Activated gamma-delta T cell (primary cell): ENCODE results near the gene RNPS1.
A peak's percentile ranks its signal among the peaks of the same experiment; 100 is the strongest.

Experiments used
- DNase-seq: peaks from one replicate; lab custom pipeline; 2025; lab: John Stamatoyannopoulos, UW
- total RNA-seq, 2 donors: gene quantifications; one replicate each; lab custom pipeline; 2026; lab: John Stamatoyannopoulos, UW

The RNPS1 gene, protein sequence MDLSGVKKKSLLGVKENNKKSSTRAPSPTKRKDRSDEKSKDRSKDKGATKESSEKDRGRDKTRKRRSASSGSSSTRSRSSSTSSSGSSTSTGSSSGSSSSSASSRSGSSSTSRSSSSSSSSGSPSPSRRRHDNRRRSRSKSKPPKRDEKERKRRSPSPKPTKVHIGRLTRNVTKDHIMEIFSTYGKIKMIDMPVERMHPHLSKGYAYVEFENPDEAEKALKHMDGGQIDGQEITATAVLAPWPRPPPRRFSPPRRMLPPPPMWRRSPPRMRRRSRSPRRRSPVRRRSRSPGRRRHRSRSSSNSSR
- total RNA-seq, result 111 to 113 reads per million in 2 donors

DNA sequence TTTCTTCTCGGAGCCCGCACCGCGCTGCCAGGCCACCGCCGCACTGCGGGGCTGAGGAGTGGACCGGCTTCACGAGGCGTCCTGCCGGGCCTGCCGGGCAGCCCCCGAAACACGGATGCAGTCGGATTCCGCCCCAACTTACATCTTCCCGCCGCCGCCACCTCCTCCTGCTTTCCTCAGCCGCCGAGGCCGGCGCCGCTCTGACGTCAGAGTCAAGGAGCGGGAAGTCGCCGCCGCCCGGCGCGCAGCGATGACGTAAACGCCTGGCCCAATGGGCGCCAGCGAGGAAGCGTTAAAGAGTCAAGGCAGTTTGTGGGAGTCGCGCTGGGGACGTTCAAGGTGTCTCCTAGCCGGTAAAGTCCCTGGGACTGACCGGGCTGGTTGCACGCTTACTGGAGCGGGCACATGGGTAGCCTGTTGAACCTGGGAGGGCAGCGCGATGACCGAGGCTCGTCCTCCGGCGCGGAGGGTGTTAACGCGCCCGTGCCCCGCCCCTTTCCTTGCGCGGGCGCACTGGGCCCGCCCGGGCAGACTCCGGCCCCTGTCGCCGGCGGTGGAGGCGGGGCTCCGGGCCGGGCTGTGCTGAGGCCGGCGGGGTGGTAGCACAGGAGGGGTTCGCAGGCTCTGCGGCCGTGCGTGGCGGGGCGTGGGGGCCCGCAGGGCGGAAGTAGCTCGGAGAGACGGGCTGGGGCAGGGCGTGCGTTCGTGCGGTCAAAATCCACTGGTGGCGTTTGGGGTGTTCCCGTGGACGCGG, at the start of gene RNPS1:
Gene RNPS1, minus strand, starts transcription at position 214 of the 754 bp plus-strand sequence. CDS start 3,483 bp downstream, outside the sequence.
- DNase-seq, result peak; percentile 95

DNA sequence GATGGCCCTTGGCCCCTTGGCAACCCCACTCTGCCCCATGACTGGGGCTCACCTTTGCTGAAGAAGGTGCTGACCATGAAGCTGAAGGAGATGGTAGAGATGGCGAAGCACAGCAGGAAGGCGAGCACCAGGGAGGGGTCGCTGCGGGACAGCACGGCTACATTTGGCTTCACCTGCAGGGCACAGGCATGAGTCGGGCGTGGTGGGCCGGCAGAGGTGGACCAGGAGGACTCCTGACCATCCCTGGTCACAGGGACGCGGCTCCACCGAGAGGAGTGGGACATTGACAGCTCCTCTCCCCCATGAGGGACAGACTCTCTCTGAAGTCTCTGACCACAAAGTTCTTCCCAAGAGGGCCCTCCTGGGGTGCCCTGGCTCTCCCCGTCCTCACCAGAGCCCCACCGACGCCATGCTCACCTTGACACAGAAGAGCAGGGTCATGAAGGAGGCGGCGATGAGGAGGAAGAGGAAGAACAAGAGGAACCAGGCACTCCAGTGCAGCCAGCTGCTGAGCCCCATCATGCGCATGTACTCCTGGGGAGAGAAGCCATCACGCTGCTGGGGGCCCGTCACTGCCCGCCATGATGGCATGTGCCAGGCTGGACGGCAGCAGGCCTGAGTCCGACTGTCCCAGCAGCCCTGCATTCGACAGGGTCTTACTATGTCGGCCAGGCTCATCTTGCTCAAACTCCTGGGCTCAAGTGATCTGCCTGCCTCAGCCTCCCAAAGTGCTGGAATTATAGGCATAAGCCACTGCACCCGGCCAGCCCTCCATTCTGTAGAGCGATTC, 49.5 kb upstream of the RNPS1 start:
- no peak for DNase-seq

DNA sequence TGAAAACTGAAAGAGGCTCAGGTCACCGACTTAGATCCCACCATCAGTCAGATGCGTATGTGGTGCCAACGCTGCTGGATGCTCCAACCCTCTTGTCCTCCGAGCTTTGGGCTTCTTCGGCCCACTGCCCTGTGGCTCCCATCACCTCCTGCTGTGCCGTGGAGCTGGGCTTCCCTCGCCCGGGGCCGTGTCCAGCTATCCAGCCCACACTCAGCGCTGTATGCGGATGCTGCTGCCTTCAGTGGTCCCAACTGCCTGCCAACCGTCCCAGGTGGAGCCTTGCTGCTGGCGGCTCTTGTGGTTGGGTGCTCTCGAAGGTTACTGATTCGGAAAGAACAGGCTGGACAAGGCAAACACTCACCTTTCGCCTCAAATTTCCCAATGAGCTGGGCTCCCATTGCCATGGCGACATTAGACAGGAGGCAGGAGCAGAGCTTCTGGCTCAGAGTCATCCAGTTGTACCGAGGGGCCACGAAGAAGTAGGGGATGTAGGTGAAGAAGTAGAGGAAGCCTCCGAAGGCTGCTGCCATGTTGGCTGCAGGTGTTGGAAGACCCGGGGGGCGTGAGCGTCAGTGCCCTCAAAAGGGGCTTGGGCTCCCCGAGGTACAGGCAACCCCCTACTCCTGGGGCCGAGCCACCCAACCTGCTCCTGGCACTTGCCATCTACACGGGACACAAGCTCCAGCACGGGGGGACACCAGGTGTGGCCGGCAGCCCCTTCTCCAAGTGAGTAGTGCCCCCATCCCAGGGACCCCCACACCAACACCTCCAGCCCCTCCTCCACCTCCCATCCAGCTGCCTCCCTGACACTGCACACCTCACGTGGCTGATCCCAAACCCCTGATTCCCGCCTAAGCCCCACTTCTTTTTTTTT, 40.4 kb upstream of the RNPS1 start:
- DNase-seq, result no peak

DNA sequence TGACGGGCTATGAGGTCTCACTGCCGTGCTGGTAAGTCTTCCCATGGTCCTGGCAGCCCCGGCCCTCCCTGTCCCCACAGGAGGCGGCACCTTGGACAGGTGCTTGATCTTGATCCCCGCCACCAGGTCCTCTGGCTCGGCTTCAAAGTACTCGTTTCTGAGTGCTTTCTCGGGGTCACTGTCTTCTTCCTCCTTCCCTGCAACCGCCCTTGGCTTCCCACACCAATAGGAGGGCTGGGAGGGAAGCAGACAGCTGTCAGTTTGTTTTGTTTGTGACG, 31.9 kb upstream of the RNPS1 start:
- DNase-seq, result no peak

DNA sequence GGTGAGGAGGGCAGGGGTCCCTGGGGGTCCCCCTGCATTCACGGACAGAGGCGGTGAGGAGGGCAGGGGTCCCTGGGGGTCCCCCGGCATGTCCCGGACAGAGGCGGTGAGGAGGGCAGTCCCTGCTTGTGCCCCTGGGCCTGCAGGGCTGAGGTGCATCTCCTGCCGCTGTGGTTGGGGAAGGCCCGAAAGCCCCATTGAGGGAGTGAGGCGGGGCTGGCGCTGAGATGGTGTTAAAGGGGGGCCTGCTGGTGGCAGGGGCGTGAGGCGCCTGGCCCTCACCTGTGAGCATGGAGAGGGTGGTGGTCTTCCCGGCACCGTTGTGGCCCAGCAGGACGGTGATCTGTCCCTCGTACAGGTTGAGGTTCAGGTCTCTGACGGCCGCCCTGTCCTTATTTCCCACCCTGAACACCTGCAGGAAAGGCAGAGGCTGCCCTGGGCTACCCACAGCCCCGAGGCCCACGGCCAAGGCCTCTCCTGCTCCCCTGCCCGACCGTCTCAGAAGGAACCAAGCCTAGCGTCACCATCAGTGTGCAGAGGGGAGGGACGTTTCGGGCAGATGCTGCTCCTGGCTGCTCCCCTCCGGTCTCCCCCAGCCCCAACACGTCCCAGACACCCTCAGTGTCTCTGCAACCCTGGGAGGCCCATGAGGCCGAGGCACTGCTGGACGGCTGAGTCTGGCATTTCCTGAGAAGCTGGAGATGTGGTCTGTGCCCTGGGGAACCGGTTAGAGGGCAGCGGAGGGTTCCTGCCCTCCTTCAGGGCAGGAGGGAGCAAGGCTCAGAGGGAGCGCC, 31.4 kb upstream of the RNPS1 start:
- no peak for DNase-seq

DNA sequence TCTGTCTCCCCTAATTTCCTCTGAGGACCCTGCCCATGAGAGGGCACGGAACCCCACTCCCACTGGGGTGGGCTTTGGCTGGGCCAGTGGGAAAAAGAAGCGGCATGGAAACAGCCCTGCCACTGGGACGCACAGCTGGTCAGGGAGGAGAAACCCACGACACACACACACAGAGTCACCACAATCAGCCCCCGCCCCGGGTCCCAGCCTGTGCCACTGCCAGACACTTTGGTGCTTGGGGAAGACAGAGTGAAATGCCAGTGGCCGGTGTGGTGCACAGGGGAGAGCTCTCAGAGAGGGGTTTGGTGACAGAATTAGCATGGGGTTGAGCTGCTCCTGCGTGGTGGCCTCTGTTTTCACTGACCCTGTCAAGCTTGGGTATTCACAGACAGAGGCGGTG, 30.7 kb upstream of the RNPS1 start:
- no peak for DNase-seq

DNA sequence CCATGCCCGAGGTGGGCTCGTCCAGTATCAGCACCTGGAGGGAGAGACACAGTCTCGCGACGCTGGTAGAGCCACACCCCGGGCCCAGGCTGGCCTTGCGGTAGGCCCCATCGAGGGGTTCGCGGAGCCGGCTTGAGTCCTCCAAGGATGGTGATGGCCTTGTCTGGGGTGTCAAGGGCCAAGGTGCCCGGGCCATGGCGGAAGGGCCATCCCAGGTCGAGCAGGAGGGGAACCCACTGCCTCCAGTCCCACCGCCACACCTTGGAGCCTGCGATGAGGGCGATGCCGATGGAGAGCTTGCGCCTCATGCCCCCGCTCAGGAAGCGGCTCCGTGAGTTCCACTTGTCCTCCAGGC, 29.6 kb upstream of the RNPS1 start:
- DNase-seq, result no peak

DNA sequence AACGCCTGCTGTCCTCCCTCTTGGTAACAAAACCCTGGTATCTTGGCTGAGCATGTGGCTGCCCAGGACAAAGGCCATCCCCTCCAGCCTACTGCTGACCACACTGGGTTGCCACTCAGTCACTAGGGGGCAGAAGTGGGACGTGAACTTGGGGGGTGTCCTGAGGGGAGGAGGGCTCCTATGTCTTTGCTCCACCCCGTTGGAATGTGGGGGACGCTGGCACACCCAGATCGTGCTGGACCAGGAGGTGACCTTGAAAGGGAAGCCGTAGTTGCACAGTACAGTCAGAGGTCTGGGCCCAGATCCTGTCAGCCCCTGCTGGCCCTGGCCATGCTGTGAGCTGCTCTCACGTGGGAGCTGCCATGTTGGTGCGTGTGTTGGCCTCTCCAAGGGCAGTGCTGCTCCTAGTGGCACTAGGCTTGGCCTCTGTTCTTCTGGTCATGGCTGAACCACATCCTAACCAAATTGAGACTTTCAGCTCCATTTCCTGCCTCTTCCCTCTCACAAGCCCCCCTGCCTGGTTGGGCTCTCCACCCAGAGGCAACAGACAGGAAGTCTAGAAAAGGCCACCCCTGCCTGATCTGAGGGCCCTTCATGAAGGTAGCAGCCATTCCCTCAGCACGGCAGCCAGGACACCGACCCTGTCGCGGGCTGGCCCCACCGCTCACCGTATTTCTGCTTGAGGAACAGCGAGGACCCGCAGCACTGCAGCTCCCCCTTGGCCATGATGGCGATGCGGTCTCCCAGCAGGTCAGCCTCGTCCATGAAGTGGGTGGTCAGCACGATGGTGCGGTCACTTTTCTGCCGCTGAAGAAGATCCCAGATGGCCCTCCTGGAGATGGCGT, 29.0 kb upstream of the RNPS1 start:
- no peak for DNase-seq

DNA sequence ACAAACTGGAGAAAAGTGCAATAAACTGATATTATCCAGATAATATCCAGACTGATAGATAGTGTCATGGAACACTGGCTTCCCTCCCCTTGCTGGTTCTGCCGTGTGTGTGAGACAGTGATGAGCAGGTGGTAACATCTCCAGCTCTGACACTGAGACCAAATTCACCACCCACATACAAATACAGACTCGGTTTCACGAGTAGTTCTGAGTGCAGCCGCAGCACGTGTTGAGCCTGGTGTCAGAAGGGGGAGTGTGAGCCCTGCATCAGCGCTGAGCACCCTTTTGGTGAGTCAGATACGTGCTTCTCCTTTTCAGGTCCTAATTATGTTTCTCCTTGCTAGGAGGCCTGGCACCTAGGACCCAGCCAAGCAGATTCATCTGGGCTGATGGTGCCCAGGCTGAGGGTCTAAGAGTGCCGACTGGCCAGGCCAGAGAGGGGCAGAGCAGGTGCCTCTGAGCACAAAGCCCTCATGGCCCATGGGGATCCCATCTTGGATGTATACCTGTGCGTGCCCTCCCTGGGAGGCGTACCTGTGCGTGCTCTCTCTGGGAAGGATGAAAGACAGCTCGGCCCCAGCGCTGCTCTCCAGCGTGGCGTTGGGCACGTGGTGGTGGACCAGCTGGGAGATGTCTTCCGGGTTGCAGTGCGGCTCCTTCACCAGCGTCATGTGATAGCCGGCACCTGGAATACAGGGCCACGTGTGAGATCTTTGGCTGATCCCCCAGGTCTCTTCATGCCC, 27.3 kb upstream of the RNPS1 start:
- no peak for DNase-seq

DNA sequence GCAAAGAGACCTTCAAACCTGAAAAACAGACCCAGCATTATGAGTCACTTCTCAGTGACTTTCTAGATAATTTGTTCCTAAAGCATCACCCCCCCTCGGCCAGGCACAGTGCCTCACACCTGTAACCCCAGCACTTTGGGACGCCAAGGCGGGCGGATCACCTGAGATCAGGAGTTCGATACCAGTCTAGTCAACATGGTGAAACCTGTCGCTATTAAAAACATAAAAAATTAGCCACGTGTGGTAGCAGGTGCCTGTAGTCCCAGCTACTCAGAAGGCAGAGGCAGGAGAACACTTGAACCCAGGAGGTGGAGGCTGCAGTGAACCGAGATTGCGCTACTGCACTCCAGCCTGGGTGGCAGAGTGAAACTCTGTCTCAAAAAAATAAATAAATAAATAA, 24.3 kb upstream of the RNPS1 start:
- DNase-seq, result no peak

DNA sequence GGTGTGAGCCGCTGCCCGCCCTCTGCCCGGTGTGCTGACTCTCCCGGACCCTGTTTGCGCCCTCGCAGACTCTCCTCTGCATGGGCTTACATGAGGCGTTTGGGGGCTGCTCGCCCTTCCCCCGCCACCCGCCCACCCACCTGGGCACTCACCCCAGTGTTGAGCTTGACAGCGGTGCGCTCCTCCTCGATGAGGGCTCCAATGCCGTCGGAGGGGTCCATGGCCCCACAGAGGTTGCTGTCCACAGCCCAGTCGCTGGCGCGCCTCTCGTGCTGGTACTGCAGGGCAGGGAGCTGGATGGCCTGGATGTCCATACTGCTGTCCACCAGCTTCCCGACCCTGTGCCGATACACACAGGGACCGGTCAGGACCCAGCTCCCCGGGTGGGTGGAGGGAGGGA, 21.4 kb upstream of the RNPS1 start:
- no peak for DNase-seq

DNA sequence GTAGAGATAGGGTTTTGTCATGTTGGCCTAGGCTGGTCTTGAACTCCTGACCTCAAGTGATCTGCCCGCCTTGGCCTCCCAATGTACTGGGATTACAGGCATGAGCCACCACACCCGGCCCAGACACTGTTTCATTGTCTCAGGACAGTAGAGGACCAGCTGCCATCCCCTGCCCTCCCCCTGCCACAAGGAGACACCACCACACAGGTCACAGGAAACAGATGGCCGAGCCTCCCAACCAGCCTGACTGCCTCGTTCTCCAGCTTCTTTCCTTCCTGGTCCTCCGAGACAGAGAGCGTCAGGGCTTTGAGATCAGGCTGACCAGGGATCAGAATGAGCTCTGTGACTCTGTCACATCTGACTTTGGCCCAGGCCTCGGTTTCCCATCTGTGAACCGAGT, 20.8 kb upstream of the RNPS1 start:
- no peak for DNase-seq

DNA sequence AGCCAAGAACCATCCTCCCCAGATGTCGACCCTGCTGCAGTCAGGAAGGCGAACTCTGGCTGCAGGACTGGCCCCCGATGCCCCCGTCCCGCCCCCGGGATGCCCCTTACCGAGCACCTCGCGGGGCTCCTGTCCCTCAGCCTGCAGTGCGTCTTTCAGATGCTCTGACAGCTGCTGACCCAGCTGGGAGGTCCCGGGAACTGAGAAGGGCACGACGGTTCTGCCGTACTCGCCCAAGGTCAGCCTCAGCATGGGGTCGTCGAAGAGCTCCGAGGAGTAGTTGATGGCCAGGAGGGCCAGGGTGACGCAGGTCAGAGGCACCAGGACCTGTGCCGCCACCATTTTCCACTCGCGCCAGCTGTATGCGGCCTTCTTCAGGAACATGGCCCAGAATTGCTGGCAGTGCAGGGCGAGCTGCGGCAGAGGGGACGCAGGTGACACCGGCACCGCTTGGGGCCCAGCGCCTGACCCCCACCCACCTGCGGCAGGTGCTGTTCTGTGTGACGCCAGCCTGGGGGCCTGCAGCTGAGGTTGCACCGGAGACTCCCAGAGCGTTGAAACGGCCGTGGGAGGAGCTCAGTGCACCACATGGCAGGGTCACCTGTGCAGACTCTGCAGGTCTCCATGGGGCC, 20.1 kb upstream of the RNPS1 start:
- DNase-seq, result no peak

DNA sequence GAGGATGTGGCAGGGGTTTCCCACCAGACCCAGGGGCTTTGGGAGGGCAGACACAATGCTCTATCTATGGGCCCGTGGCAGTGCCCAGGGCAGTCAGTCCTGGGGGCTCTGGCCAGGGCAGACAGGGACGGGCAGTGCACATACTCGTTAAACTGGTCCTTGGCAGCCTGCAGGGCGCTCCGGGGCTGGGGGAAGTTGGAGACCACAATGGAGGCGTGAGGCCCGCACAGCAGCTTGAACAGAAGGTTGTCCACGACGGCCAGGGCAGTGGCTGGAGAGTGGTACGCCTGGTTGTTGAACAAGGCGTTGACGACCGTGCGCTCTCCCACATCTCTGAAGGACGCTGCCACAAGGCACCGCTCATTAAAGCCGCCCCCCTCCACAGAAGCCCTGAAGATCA, 18.6 kb upstream of the RNPS1 start:
- DNase-seq, result no peak

DNA sequence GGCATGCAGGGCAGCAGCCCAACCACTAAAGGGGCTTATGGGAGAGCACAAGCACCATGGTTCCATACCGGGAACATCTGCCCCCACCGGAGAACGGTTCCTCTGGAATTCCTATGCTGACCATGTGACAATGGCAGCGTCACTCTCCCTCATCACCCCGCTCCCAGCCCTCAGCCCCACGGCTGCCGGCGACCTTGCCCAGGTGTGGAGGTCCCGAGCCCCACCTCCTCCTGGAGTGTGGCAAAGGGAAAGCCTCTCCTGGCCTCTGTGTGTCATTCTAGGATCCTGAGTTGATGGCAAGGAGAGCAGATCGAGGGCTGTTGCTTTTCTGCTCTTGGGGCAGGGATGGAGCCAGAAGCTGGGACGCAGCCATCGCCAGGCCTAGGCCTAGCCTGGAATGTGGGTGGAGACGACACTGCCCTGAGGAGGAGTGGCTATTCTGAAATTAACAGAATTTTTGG, 17.8 kb upstream of the RNPS1 start:
- no peak for DNase-seq

DNA sequence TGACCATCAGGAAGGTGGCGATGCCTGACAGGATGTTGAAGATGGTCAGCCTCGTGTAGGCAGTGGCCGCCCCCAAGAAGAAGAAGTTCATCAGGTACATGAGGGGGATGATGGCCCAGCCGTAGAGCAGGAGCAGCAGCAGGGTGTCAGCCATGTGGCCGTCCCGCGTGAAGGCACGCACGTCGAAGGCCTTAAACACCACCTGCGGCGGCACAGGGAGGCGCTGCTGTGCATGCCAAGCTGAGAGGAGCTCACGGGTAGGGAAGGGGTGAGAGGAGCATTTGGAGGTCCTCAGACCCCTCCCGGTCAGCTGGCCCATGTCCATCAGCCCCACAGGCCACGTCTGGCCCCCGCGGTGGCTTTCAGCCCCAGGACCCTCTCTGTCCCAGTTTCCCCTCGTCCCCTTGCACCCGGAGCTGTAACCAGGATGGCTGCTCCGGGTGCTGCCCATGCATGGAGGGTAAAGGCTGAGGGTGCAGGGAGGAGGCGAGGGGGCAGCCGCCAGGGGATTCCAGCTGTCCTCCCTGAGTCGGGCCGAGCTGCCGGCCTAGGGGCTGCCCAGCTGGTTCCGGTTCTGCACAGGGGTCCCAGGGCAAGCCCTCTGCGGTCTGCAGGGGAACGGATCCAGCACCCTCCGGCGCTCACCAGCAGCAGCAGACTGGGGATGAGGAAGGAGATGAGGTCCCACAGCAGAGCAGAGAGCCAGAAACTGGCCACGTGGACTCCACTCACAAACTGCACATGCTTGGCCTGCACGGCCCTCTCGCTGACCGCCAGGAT, 17.1 kb upstream of the RNPS1 start:
- no peak for DNase-seq

DNA sequence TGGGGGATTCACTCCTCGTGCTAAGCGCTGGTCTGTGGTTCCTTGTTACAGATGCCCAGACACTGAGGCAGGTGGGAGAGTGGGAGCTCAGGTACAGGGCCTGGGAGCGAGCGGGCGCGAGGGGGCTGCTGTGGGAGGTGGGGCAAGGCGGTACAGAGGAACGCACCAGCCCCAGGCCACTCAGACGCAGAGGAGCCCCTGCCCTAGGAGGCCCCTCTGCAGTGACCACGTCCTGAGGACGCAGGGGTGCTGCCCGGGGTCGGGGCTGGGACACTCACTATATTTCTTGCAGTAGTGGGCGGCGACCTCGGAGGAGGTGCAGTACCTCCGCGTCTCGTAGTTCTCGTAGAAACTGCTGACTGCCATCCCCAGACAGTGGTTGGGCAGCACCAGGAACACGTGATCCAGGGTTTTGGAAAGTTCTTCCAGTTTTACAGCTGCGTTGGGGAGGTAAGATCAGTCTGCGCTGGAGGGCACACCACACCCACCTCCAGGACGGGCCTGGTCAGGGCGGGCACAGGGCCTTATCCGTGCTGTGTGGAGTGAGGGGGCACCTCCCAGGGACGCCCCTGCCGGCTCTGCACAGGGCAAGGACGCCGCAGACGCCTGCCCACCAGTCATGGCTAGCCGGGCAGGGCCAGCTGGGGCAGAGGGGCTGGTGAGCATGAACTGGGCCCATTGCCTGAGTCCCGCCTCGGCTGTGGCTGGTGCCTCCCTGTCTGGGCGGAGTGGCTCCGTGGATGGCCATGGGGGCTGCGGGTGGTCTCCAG, 16.3 kb upstream of the RNPS1 start:
- DNase-seq, result no peak
